Subcutaneous adipose tissue (tissue), 4 donors: ENCODE results near the gene SMPX. TPM values are rescaled to one million over a fixed set of nuclear protein-coding genes. Genes with fewer than 3 reads are reported as not detected.

Source experiments
- CTCF ChIP-seq: fragments of 450-650 bp; IDR thresholded peaks from one replicate; pipeline ENCODE4 v1.5.1; 2016; ENCODE audit warnings: low read depth, mild to moderate bottlenecking, control low read depth, antibody characterized with exemption, moderate library complexity
- total RNA-seq, 4 donors: library from RNA; depleted of rRNA; stranded (reverse); fragments of >200 nt; gene quantifications; one replicate each; pipeline ENCODE4 v1.1.0, GENCODE V29; 2016

Gene SMPX
- total RNA-seq, 4 donors from 2014 or later = not detected

- no peak for TF ChIP-seq CTCF
Measured at GRCh38 chrX:21744060-21744459, 13.9 kb downstream of the SMPX start.

GRCh38 chrX:21741869-21742701 lies 15.8 kb downstream of the SMPX start:
- TF ChIP-seq CTCF = no peak

GRCh38 chrX:21741364-21741763 lies 16.6 kb downstream of the SMPX start:
- no peak for TF ChIP-seq CTCF

GRCh38 chrX:21740329-21741274 lies 17.3 kb downstream of the SMPX start:
- TF ChIP-seq CTCF = no peak

GRCh38 chrX:21738950-21739287 lies 19.0 kb downstream of the SMPX start:
- no peak for TF ChIP-seq CTCF

- no peak for TF ChIP-seq CTCF
Measured at GRCh38 chrX:21738210-21738949, 19.5 kb downstream of the SMPX start.
